ENCODE data around the gene INIP. TPM values are rescaled to one million over a fixed set of nuclear protein-coding genes. Genes with fewer than 3 reads are reported as not detected.

Gene INIP
- total RNA-seq = 10 to 100 TPM; 31.3 to 39.5 TPM

GRCh38 chr9:112717661-112718331, at the start of gene INIP:
Gene INIP, minus strand, starts transcription at chr9:112718117. Its CDS starts 1,632 bp downstream, at chr9:112716485.
- ATAC-seq = peak; percentile 96 to 98
- peaks cover 7% of the 10 kb centered on the region for H3K36me3 Mint-ChIP-seq

GRCh38 chr9:112765281-112765680, 47.4 kb upstream of the INIP start:
- peaks cover 13 to 15% of the 10 kb centered on the region in 2 donors for H3K27me3 Mint-ChIP-seq
- ATAC-seq = no peak
- no peak overlapping the region for H3K4me3 Mint-ChIP-seq
- peaks cover 36 to 38% of the 10 kb centered on the region in 2 donors for H3K4me1 Mint-ChIP-seq (ENCODE audit: low read depth in 2 of 2)
- no peak overlapping the region for H3K27ac Mint-ChIP-seq
- H3K9me3 Mint-ChIP-seq = no peaks in the 10 kb centered on the region
- no peak for DNase-seq (ENCODE audit: low spot score)
- H3K36me3 Mint-ChIP-seq = peaks cover 20% of the 10 kb centered on the region

More at GRCh38 chr9:112717661-112718331, at the start of gene INIP:
- no peaks in the 10 kb centered on the region for H3K9me3 Mint-ChIP-seq
- DNase-seq (ENCODE audit: low spot score) = peak; percentile 98
- H3K4me3 Mint-ChIP-seq = peak within 1 kb of the TSS; percentile 97
- peaks cover 19 to 32% of the 10 kb centered on the region in 2 donors for H3K4me1 Mint-ChIP-seq (ENCODE audit: low read depth in 2 of 2)
- no peaks in the 10 kb centered on the region for H3K27me3 Mint-ChIP-seq
- H3K27ac Mint-ChIP-seq = peak within 1 kb of the TSS; percentile 88 to 94

- H3K27ac Mint-ChIP-seq = no peak overlapping the region
- no peaks in the 10 kb centered on the region for H3K9me3 Mint-ChIP-seq
- peaks cover 11 to 12% of the 10 kb centered on the region in 2 donors for H3K27me3 Mint-ChIP-seq
- no peak overlapping the region for H3K4me3 Mint-ChIP-seq
- peaks cover 38 to 41% of the 10 kb centered on the region in 2 donors for H3K4me1 Mint-ChIP-seq (ENCODE audit: low read depth in 2 of 2)
- ATAC-seq = no peak
- peaks cover 19% of the 10 kb centered on the region for H3K36me3 Mint-ChIP-seq
- no peak for DNase-seq (ENCODE audit: low spot score)
Measured at GRCh38 chr9:112764837-112765236, 46.9 kb upstream of the INIP start.

GRCh38 chr9:112764344-112764743, 46.4 kb upstream of the INIP start:
- ATAC-seq = no peak

GRCh38 chr9:112762726-112763518, 45.0 kb upstream of the INIP start:
- no peak overlapping the region for H3K4me3 Mint-ChIP-seq
- no peak for DNase-seq (ENCODE audit: low spot score)
- peaks cover 3 to 7% of the 10 kb centered on the region in 2 donors for H3K27me3 Mint-ChIP-seq
- peaks cover 35 to 39% of the 10 kb centered on the region in 2 donors for H3K4me1 Mint-ChIP-seq (ENCODE audit: low read depth in 2 of 2)
- H3K36me3 Mint-ChIP-seq = peaks cover 10% of the 10 kb centered on the region
- H3K27ac Mint-ChIP-seq = no peak overlapping the region
- no peak for ATAC-seq
- no peaks in the 10 kb centered on the region for H3K9me3 Mint-ChIP-seq

More at GRCh38 chr9:112764344-112764743, 46.4 kb upstream of the INIP start:
- Mint-ChIP-seq H3K9me3 (no peaks in the 10 kb centered on the region), H3K27me3 (peaks cover 7% of the 10 kb centered on the region in 2 donors), H3K4me3 (no peak overlapping the region), H3K4me1 (ENCODE audit: low read depth in 2 of 2) (peaks cover 35 to 38% of the 10 kb centered on the region in 2 donors), H3K27ac (no peak overlapping the region), H3K36me3 (peaks cover 15% of the 10 kb centered on the region)
- no peak for DNase-seq (ENCODE audit: low spot score)

- H3K4me1 Mint-ChIP-seq (ENCODE audit: low read depth in 2 of 2) = peaks cover 42 to 46% of the 10 kb centered on the region in 2 donors
- H3K4me3 Mint-ChIP-seq = no peak overlapping the region
- ATAC-seq (no peak), DNase-seq (ENCODE audit: low spot score) (no peak)
- H3K36me3 Mint-ChIP-seq = peaks cover 15% of the 10 kb centered on the region
- H3K9me3 Mint-ChIP-seq = no peaks in the 10 kb centered on the region
- H3K27ac Mint-ChIP-seq = no peak overlapping the region
- peaks cover 9 to 10% of the 10 kb centered on the region in 2 donors for H3K27me3 Mint-ChIP-seq
Measured at GRCh38 chr9:112761912-112762655, 44.2 kb upstream of the INIP start.

- peak overlapping the region in 1 of 2 donors; percentile 26 for H3K27ac Mint-ChIP-seq
- H3K4me1 Mint-ChIP-seq (ENCODE audit: low read depth in 2 of 2) = peaks cover 40 to 49% of the 10 kb centered on the region in 2 donors
- H3K4me3 Mint-ChIP-seq = no peak overlapping the region
- H3K27me3 Mint-ChIP-seq = peaks cover 10 to 11% of the 10 kb centered on the region in 2 donors
- peaks cover 7% of the 10 kb centered on the region for H3K36me3 Mint-ChIP-seq
- no peak for DNase-seq (ENCODE audit: low spot score)
- ATAC-seq = no peak
- H3K9me3 Mint-ChIP-seq = no peaks in the 10 kb centered on the region
Measured at GRCh38 chr9:112760821-112761220, 42.9 kb upstream of the INIP start.

GRCh38 chr9:112757940-112758339, 40.0 kb upstream of the INIP start:
- peak overlapping the region in 1 of 2 donors; percentile 10 for H3K27ac Mint-ChIP-seq
- H3K27me3 Mint-ChIP-seq = peaks cover 10 to 11% of the 10 kb centered on the region in 2 donors
- DNase-seq (ENCODE audit: low spot score) (no peak), ATAC-seq (no peak)
- peaks cover 54 to 76% of the 10 kb centered on the region in 2 donors for H3K4me1 Mint-ChIP-seq (ENCODE audit: low read depth in 2 of 2)
- peaks cover 7% of the 10 kb centered on the region for H3K36me3 Mint-ChIP-seq
- H3K4me3 Mint-ChIP-seq = no peak overlapping the region
- H3K9me3 Mint-ChIP-seq = no peaks in the 10 kb centered on the region

GRCh38 chr9:112757282-112757883, 39.5 kb upstream of the INIP start:
- H3K27me3 Mint-ChIP-seq = peaks cover 10 to 11% of the 10 kb centered on the region in 2 donors
- DNase-seq (ENCODE audit: low spot score) (no peak), ATAC-seq (no peak)
- H3K36me3 Mint-ChIP-seq = peaks cover 7% of the 10 kb centered on the region
- H3K4me1 Mint-ChIP-seq (ENCODE audit: low read depth in 2 of 2) = peaks cover 58 to 80% of the 10 kb centered on the region in 2 donors
- H3K4me3 Mint-ChIP-seq = no peak overlapping the region
- no peak overlapping the region for H3K27ac Mint-ChIP-seq
- H3K9me3 Mint-ChIP-seq = no peaks in the 10 kb centered on the region

- Mint-ChIP-seq H3K27ac (peak overlapping the region; percentile 60 to 65), H3K4me1 (ENCODE audit: low read depth in 2 of 2) (peaks cover 58 to 79% of the 10 kb centered on the region in 2 donors), H3K4me3 (no peak overlapping the region), H3K36me3 (peaks cover 7% of the 10 kb centered on the region), H3K27me3 (peaks cover 10 to 11% of the 10 kb centered on the region in 2 donors), H3K9me3 (no peaks in the 10 kb centered on the region)
- no peak for ATAC-seq
- no peak for DNase-seq (ENCODE audit: low spot score)
Measured at GRCh38 chr9:112755675-112756074, 37.8 kb upstream of the INIP start.

- no peak for ATAC-seq
- Mint-ChIP-seq H3K36me3 (peaks cover 7% of the 10 kb centered on the region), H3K27me3 (peaks cover 10 to 11% of the 10 kb centered on the region in 2 donors), H3K4me3 (peak overlapping the region; percentile 78), H3K4me1 (ENCODE audit: low read depth in 2 of 2) (peaks cover 56 to 77% of the 10 kb centered on the region in 2 donors), H3K27ac (peak overlapping the region; percentile 60 to 65), H3K9me3 (no peaks in the 10 kb centered on the region)
- no peak for DNase-seq (ENCODE audit: low spot score)
Measured at GRCh38 chr9:112755016-112755427, 37.1 kb upstream of the INIP start.

GRCh38 chr9:112754578-112754977, 36.7 kb upstream of the INIP start:
- Mint-ChIP-seq H3K27ac (peak overlapping the region; percentile 60 to 65), H3K4me3 (peak overlapping the region; percentile 78), H3K9me3 (no peaks in the 10 kb centered on the region), H3K36me3 (peaks cover 7% of the 10 kb centered on the region), H3K27me3 (peaks cover 10 to 11% of the 10 kb centered on the region in 2 donors), H3K4me1 (ENCODE audit: low read depth in 2 of 2) (peaks cover 53 to 78% of the 10 kb centered on the region in 2 donors)
- peak; percentile 61 to 73 for ATAC-seq
- peak; percentile 75 for DNase-seq (ENCODE audit: low spot score)

- peaks cover 8 to 11% of the 10 kb centered on the region in 2 donors for H3K27me3 Mint-ChIP-seq
- peaks cover 7% of the 10 kb centered on the region for H3K36me3 Mint-ChIP-seq
- peaks cover 53 to 80% of the 10 kb centered on the region in 2 donors for H3K4me1 Mint-ChIP-seq (ENCODE audit: low read depth in 2 of 2)
- H3K4me3 Mint-ChIP-seq = peak overlapping the region; percentile 65
- peak overlapping the region; percentile 1 to 53 for H3K27ac Mint-ChIP-seq
- ATAC-seq = no peak
- no peaks in the 10 kb centered on the region for H3K9me3 Mint-ChIP-seq
- no peak for DNase-seq (ENCODE audit: low spot score)
Measured at GRCh38 chr9:112753725-112754124, 35.8 kb upstream of the INIP start.

All from natural killer cell treated with Interleukin-12 subunit alpha and Interleukin-12 subunit beta and Interleukin-15 and Interleukin-18, amount 100 ng/mL, for 72 hours (primary cell).